ENCODE measurements around the gene KIF20B.

DNA sequence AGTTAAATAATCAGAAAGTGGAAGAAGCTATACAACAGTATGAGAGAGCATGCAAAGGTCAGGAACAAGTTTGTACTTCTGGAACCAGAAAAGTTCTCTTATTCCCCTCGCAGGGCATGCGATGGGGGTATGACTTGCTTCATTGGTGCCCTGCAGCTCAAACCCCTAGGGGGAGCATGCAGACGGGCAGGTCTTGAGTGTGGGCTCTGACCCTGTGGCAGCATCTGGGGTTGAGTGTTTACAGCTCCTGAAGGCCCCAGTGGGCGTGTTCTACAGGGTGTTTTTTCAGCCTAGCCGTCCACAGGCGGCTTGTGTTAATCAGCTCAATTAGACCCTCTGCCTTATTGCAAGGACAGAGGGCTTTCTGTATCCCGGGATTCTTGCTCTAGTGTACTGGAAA lies 44.5 kb downstream of the KIF20B start:
- no peak for TF ChIP-seq POLR2AphosphoS5 (IDR thresholded peaks at IDR 0.05)
- TF ChIP-seq, protein P1, sequence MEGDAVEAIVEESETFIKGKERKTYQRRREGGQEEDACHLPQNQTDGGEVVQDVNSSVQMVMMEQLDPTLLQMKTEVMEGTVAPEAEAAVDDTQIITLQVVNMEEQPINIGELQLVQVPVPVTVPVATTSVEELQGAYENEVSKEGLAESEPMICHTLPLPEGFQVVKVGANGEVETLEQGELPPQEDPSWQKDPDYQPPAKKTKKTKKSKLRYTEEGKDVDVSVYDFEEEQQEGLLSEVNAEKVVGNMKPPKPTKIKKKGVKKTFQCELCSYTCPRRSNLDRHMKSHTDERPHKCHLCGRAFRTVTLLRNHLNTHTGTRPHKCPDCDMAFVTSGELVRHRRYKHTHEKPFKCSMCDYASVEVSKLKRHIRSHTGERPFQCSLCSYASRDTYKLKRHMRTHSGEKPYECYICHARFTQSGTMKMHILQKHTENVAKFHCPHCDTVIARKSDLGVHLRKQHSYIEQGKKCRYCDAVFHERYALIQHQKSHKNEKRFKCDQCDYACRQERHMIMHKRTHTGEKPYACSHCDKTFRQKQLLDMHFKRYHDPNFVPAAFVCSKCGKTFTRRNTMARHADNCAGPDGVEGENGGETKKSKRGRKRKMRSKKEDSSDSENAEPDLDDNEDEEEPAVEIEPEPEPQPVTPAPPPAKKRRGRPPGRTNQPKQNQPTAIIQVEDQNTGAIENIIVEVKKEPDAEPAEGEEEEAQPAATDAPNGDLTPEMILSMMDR (IDR thresholded peaks at IDR 0.05): no peak
- no peak for TF ChIP-seq POLR2A (IDR thresholded peaks at IDR 0.05; ENCODE audit: low read depth)
- no peak for TF ChIP-seq EP300 (IDR thresholded peaks at IDR 0.05)
